ENCODE results near the gene FLYWCH2. TPM values are rescaled to one million over a fixed set of nuclear protein-coding genes. Genes with fewer than 3 reads are reported as not detected.
A peak's percentile ranks its signal among the peaks of the same experiment; 100 is the strongest.

Gene FLYWCH2
- total and polyA plus RNA-seq, 10 donors, result 27.5 to 98.6 (median 49.0) TPM

- TF ChIP-seq CTCF (IDR thresholded peaks at IDR 0.05 in 8 of 11, conservative IDR thresholded peaks at IDR 0.05 in 3 of 11) (peak; percentile 70 to 97 (median 92)), POLR2A (IDR thresholded peaks at IDR 0.05) (no peak)
- no peak for DNase-seq
- Histone ChIP-seq H3K27ac (peak overlapping the region in 5 of 8 donors; percentile 2 to 54 (median 39)), H3K36me3 (peaks cover 0 to 90% (median 11%) of the 10 kb centered on the region in 6 donors), H3K4me1 (peaks cover 0 to 23% (median 8%) of the 10 kb centered on the region in 6 donors), H3K4me3 (no peak overlapping the region), H3K9me3 (no peaks in the 10 kb centered on the region), H3K27me3 (replicated peaks in 1 of 7) (no peaks in the 10 kb centered on the region)
- 13 to 22% (median 16%) methylated on average over 13 of the region's 13 CpGs for WGBS, 5 donors
- intact Hi-C loops (cut with DNase I; ENCODE audit: low total_unique reads), result loop anchor here (5.0 kb wide), 1 partner anchor 47 kb away; no protein-coding TSS in a partner anchor
Observed at GRCh38 chr16:2919511-2920255, 36.7 kb downstream of the FLYWCH2 start.

- H3K27ac ChIP-seq, result no peak overlapping the region
- peaks cover 0 to 60% (median 4%) of the 10 kb centered on the region in 6 donors for H3K36me3 ChIP-seq
- H3K4me3 ChIP-seq, result no peak overlapping the region
- H3K4me1 ChIP-seq, result peaks cover 0 to 25% (median 18%) of the 10 kb centered on the region in 6 donors
- WGBS, 5 donors, result 95 to 98% (median 96%) methylated on average over 14 of the region's 14 CpGs
- no peaks in the 10 kb centered on the region for H3K27me3 ChIP-seq (replicated peaks in 1 of 7)
- DNase-seq, result no peak
- no peaks in the 10 kb centered on the region for H3K9me3 ChIP-seq
- intact Hi-C loops (cut with DNase I; ENCODE audit: low total_unique reads), result loop anchor here (5.0 kb wide), 1 partner anchor 51 kb away; no protein-coding TSS in a partner anchor
- no peak for TF ChIP-seq POLR2AphosphoS5 (IDR thresholded peaks at IDR 0.05)
- TF ChIP-seq CTCF (IDR thresholded peaks at IDR 0.05 in 8 of 11, conservative IDR thresholded peaks at IDR 0.05 in 3 of 11), result no peak
- no peak for TF ChIP-seq POLR2A (IDR thresholded peaks at IDR 0.05)
Observed at GRCh38 chr16:2923481-2923880, 40.5 kb downstream of the FLYWCH2 start.

- Histone ChIP-seq H3K36me3 (peaks cover 0 to 64% (median 9%) of the 10 kb centered on the region in 6 donors), H3K27ac (no peak overlapping the region), H3K9me3 (no peaks in the 10 kb centered on the region), H3K27me3 (replicated peaks in 1 of 7) (no peaks in the 10 kb centered on the region), H3K4me3 (no peak overlapping the region), H3K4me1 (peaks cover 0 to 15% (median 10%) of the 10 kb centered on the region in 6 donors)
- WGBS, 5 donors, result 74 to 92% (median 78%) methylated on average over 12 to 42 of the region's 42 CpGs
- no peak for TF ChIP-seq POLR2A (IDR thresholded peaks at IDR 0.05)
- no peak for TF ChIP-seq POLR2AphosphoS5 (IDR thresholded peaks at IDR 0.05)
- no peak for TF ChIP-seq CTCF (IDR thresholded peaks at IDR 0.05 in 8 of 11, conservative IDR thresholded peaks at IDR 0.05 in 3 of 11)
- DNase-seq, result no peak
- intact Hi-C loops (cut with DNase I; ENCODE audit: low total_unique reads), result loop anchor here (5.0 kb wide), 1 partner anchor 53 kb away; no protein-coding TSS in a partner anchor
Observed at GRCh38 chr16:2924901-2925755, 42.1 kb downstream of the FLYWCH2 start.
